Endothelial cell of umbilical vein (primary cell): Measurements from ENCODE around the gene SPSB1. TPM values are rescaled to one million over a fixed set of nuclear protein-coding genes. Genes with fewer than 3 reads are reported as not detected.

Experiments
- BruUV-seq: library from RNA; stranded (reverse); fragments of 400-500 nt; replicated peaks from 2 replicates; lab custom pipeline; 2021; lab: Mats Ljungman, UMichigan
- CTCF ChIA-PET: fragments of 300-600, 350-600 bp; sonication (Branson Sonifier 250); formaldehyde crosslinking; loops from one replicate; lab custom pipeline; 2021; ENCODE audit warnings: antibody characterized with exemption, inconsistent platforms; lab: Charles Lee
- POLR2A ChIA-PET: fragments of 300-600, 350-600 bp; sonication (Branson Sonifier 250); formaldehyde crosslinking; loops from one replicate; lab custom pipeline; 2021; ENCODE audit warnings: antibody characterized with exemption, inconsistent platforms; lab: Charles Lee
- DNase-seq: peaks from one replicate; pipeline ENCODE4 v3.0.0-alpha.2; 2011; ENCODE audit warnings: low read depth, low spot score
- FAIRE-seq: peaks from 2 replicates; lab custom pipeline; 2011; peaks lifted over from hg19 to GRCh38; lab: Jason Lieb, UNC
- H2AFZ ChIP-seq: 2 replicates; pipeline ENCODE4 v1.6.0; 2012; ENCODE audit warnings: low read depth, low read length, control low read depth, inconsistent platforms
- H3K27ac ChIP-seq: 2 replicates; pipeline ENCODE4 v1.5.1; 2011; ENCODE audit warnings: low read depth, mild to moderate bottlenecking, control low read depth, low read length, moderate library complexity; ENCODE audit not compliant: insufficient read depth
- H3K27me3 ChIP-seq, 2 experiments: 2 replicates each; pipeline versions ENCODE4 v1.6.0 to v1.6.1; 2011; ENCODE audit warnings: low read length in 2 of 2, mixed read lengths in 1 of 2; ENCODE audit not compliant: control insufficient read depth in 2 of 2, insufficient read depth in 2 of 2
- H3K36me3 ChIP-seq, 2 experiments: 2 replicates in 1 of 2; 3 replicates in 1 of 2; pipeline ENCODE4 v1.5.1; 2011; ENCODE audit warnings: low read length in 2 of 2, mild to moderate bottlenecking in 1 of 2, moderate library complexity in 1 of 2; ENCODE audit not compliant: control insufficient read depth in 2 of 2, insufficient read depth in 2 of 2; ENCODE audit errors: extremely low read depth in 1 of 2
- H3K4me1 ChIP-seq: 3 replicates; pipeline ENCODE4 v1.5.1; 2011; ENCODE audit warnings: mild to moderate bottlenecking, low read length; ENCODE audit not compliant: control insufficient read depth, insufficient read depth; ENCODE audit errors: extremely low read depth
- H3K4me2 ChIP-seq: 2 replicates; pipeline ENCODE4 v1.6.1; 2011; ENCODE audit warnings: low read length, control low read depth, mixed read lengths; ENCODE audit not compliant: insufficient read depth
- H3K4me3 ChIP-seq, 3 experiments: fragments of 200-600 bp in 1 of 3; sonication (generic), shearing (Covaris generic) in 1 of 3; replicated peaks in 1 of 3; 2 replicates each; pipeline ENCODE4 v1.5.1; 2011 to 2016; ENCODE audit warnings: control low read depth in 3 of 3, low read length in 3 of 3, mild to moderate bottlenecking in 2 of 3, inconsistent platforms in 1 of 3, low read depth in 1 of 3, moderate library complexity in 1 of 3; ENCODE audit not compliant: insufficient read depth in 1 of 3
- H3K79me2 ChIP-seq: 2 replicates; pipeline ENCODE4 v1.6.0; 2012; ENCODE audit warnings: low read length, inconsistent platforms; ENCODE audit not compliant: control insufficient read depth, insufficient read depth
- H3K9ac ChIP-seq: replicated peaks from 2 replicates; pipeline ENCODE3; 2011; ENCODE audit warnings: low read length, control low read depth; ENCODE audit not compliant: insufficient read depth; ENCODE audit errors: extremely low read depth
- H3K9me1 ChIP-seq: replicated peaks from 3 replicates; pipeline ENCODE4 v1.6.0; 2011; ENCODE audit warnings: mild to moderate bottlenecking, low read length; ENCODE audit not compliant: control insufficient read depth, insufficient read depth; ENCODE audit errors: extremely low read depth
- H3K9me3 ChIP-seq: replicated peaks from 2 replicates; pipeline ENCODE4 v1.5.1; 2012; ENCODE audit warnings: low read length, inconsistent platforms; ENCODE audit not compliant: control insufficient read depth, insufficient read depth
- H4K20me1 ChIP-seq: replicated peaks from 2 replicates; pipeline ENCODE3; 2011; ENCODE audit warnings: mild to moderate bottlenecking, low read length; ENCODE audit not compliant: control insufficient read depth, insufficient read depth; ENCODE audit errors: extremely low read depth
- EZH2 ChIP-seq: IDR thresholded peaks from 2 replicates; pipeline ENCODE4 v1.6.1; 2012; ENCODE audit warnings: borderline replicate concordance, low read depth, mild to moderate bottlenecking, moderate library complexity, low read length, inconsistent platforms; ENCODE audit not compliant: severe bottlenecking
- FOS ChIP-seq: IDR thresholded peaks from 2 replicates; pipeline ENCODE4 v1.6.1; 2011; ENCODE audit warnings: mild to moderate bottlenecking, low read length, moderate library complexity, borderline replicate concordance; ENCODE audit not compliant: insufficient read depth
- GATA2 ChIP-seq: IDR thresholded peaks from 2 replicates; pipeline ENCODE4 v1.7.0; 2011; ENCODE audit warnings: low read depth, mild to moderate bottlenecking, moderate library complexity, mixed read lengths, low read length; ENCODE audit not compliant: insufficient read length, insufficient read depth
- MAX ChIP-seq: IDR thresholded peaks from 2 replicates; pipeline ENCODE4 v1.6.1; 2011; ENCODE audit not compliant: insufficient read depth, insufficient read length
- MYC ChIP-seq: IDR thresholded peaks from one replicate; pipeline ENCODE4 v1.6.1; 2011; ENCODE audit warnings: mild to moderate bottlenecking, low read depth, low read length
- POLR2A ChIP-seq: IDR thresholded peaks from 2 replicates; pipeline ENCODE4 v1.6.1; 2012; ENCODE audit warnings: low read depth, mild to moderate bottlenecking, control low read depth, low read length
- POLR2AphosphoS5 ChIP-seq: IDR thresholded peaks from 2 replicates; pipeline ENCODE4 v1.6.1; 2012; ENCODE audit warnings: low read depth, mild to moderate bottlenecking, control low read depth, low read length, moderate library complexity; ENCODE audit not compliant: insufficient read depth
- dilution Hi-C: fragments of 300-500 bp; cut with MboI; formaldehyde crosslinking; loops from one replicate; pipeline ENCODE4 v1.15.0; 2019; ENCODE audit warnings: low sequenced_read_pairs; ENCODE audit not compliant: extremely low pct_ligation_motif_present
- intact Hi-C: fragments of 100-400 bp; cut with micrococcal nuclease; formaldehyde crosslinking; loops from one replicate; pipeline ENCODE4 v1.10.0; 2022
- polyA plus RNA-seq, 4 experiments: library from polyadenylated mRNA; depleted of rRNA in 3 of 4; stranded (reverse) in 3 of 4; unstranded in 1 of 4; fragments of >200 nt; gene quantifications; 2 replicates each; pipeline versions ENCODE4 v1.2.1 to v1.2.3, GENCODE V29; 2011 to 2012; ENCODE audit warnings: missing spikeins in 1 of 4
- total RNA-seq: library from RNA; stranded (reverse); gene quantifications from 2 replicates; pipeline ENCODE4 v1.2.3, GENCODE V29; 2021

Gene SPSB1
- total and polyA plus RNA-seq, 2 donors (not counting 3 experiments of a cell fraction or from before 2014, with no cell fraction given) = 41.9 to 61.2 TPM

DNA sequence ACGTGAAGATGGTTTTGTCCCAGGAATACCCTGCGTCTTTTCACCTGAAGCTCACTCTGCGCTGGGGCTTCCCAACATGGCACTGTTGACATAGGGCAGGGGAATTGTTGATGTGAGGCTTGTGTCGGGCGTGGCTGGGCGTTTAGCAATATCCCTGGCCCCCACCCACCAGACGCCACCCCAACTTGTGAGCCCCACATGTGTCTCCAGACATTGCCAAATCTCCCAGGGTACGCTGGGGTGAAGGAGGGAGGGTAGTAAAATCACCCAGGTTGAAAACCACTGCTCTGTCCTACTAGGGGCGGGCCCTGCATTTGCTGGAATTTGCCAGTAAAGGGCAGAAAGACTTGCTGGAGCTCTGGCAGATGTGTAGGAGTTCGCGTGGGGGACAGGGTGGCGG is 36.0 kb downstream of the SPSB1 start:
- DNase-seq (no peak), FAIRE-seq (no peak)
- dilution Hi-C loops = no loop called here
- peaks cover 4% of the 10 kb centered on the region for H4K20me1 ChIP-seq
- no peak overlapping the region for H3K4me3 ChIP-seq
- H3K79me2 ChIP-seq = peaks cover 91% of the 10 kb centered on the region
- intact Hi-C loops = no loop called here
- H3K27ac ChIP-seq = no peak overlapping the region
- H2AFZ ChIP-seq = no peak overlapping the region
- H3K9ac ChIP-seq = no peak overlapping the region
- no peaks in the 10 kb centered on the region for H3K9me1 ChIP-seq
- no peaks in the 10 kb centered on the region for H3K27me3 ChIP-seq
- BruUV-seq = no TSS peak
- CTCF ChIA-PET = interaction anchor here (1.0 kb wide), 1 partner anchor 127 kb away, joined by 3 read pairs; no protein-coding TSS in a partner anchor
- no peak overlapping the region for H3K4me2 ChIP-seq
- no peaks in the 10 kb centered on the region for H3K9me3 ChIP-seq
- POLR2A ChIA-PET = no interaction called here
- H3K4me1 ChIP-seq = no peaks in the 10 kb centered on the region
- H3K36me3 ChIP-seq = peaks cover 0 to 29% of the 10 kb centered on the region in 2 experiments
- TF ChIP-seq GATA2 (no peak), FOS (no peak), MYC (no peak), EZH2 (no peak), POLR2AphosphoS5 (no peak), MAX (no peak)

DNA sequence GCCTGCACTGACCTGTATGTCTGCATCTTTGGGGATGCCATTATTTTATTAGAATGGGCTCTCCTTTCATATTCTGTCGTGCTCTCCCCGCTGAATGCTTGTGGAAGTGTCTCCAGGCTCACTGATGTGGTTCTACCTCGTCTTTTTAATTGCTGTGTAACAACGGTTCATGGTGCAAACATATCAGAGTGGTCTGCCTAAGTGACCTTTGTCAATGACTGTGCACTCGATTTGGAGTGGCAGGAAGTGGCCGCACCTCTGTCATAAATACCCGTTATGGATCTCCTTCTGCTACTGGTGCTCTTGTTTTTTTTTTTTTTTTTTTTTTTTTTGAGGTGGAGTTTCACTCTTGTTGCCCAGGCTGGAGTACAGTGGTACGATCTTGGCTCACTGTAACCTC is 38.3 kb downstream of the SPSB1 start:
- H3K27ac ChIP-seq = no peak overlapping the region
- POLR2A ChIA-PET = no interaction called here
- FAIRE-seq (no peak), DNase-seq (no peak)
- dilution Hi-C loops = no loop called here
- no peak overlapping the region for H3K4me2 ChIP-seq
- no peak overlapping the region for H2AFZ ChIP-seq
- no peak overlapping the region for H3K9ac ChIP-seq
- TF ChIP-seq MAX (no peak), EZH2 (no peak), POLR2A (no peak)
- no TSS peak for BruUV-seq
- H3K9me1 ChIP-seq = no peaks in the 10 kb centered on the region
- H3K79me2 ChIP-seq = peaks cover 87% of the 10 kb centered on the region
- H3K4me1 ChIP-seq = no peaks in the 10 kb centered on the region
- H3K27me3 ChIP-seq = no peaks in the 10 kb centered on the region
- H3K4me3 ChIP-seq = no peak overlapping the region
- CTCF ChIA-PET = no interaction called here
- intact Hi-C loops = no loop called here
- H3K36me3 ChIP-seq = peaks cover 0 to 15% of the 10 kb centered on the region in 2 experiments
- H3K9me3 ChIP-seq = no peaks in the 10 kb centered on the region
- no peaks in the 10 kb centered on the region for H4K20me1 ChIP-seq
